Measurements from ENCODE around the gene MAP4K2.

Gene MAP4K2

GRCh38 chr11:64763526-64764039 lies 39.4 kb downstream of the MAP4K2 start:
- peak overlapping the region; percentile 7; the same call in 1 of the 2 replicates for H3K27ac ChIP-seq (ENCODE audit: low read length)
- ATAC-seq (ENCODE audit: insufficient read depth, low read depth) (no peak), DNase-seq (no peak)
- TF ChIP-seq CTCF (IDR thresholded peaks at IDR 0.05; ENCODE audit: borderline replicate concordance, extremely low read depth, low read length, poor library complexity, severe bottlenecking) (no peak), EZH2 (IDR thresholded peaks at IDR 0.05; ENCODE audit: borderline replicate concordance, low read depth, low read length, severe bottlenecking) (no peak)
- H3K79me2 ChIP-seq (ENCODE audit: insufficient read depth, low read length), result peaks cover 42% of the 10 kb centered on the region
- no peak overlapping the region for H2AFZ ChIP-seq (ENCODE audit: low read depth, low read length)
- peaks cover 42% of the 10 kb centered on the region for H3K4me1 ChIP-seq (ENCODE audit: insufficient read depth, low read length)
- peaks cover 74% of the 10 kb centered on the region for H4K20me1 ChIP-seq (ENCODE audit: insufficient read depth, low read length)
- H3K36me3 ChIP-seq (ENCODE audit: insufficient read depth, low read length), result peaks cover 64% of the 10 kb centered on the region
- H3K9ac ChIP-seq (ENCODE audit: low read depth, low read length), result 0 out of 2 replicates have a peak overlapping the region, but pooled peaks have one; percentile 3
- no peaks in the 10 kb centered on the region for H3K9me3 ChIP-seq (ENCODE audit: insufficient read depth, low read length, severe bottlenecking)
- H3K4me2 ChIP-seq (ENCODE audit: insufficient read depth, low read length), result no peak overlapping the region
- no peaks in the 10 kb centered on the region for H3K27me3 ChIP-seq (ENCODE audit: insufficient read depth, low read length, poor library complexity)
- H3K4me3 ChIP-seq (ENCODE audit: low read depth in 1 of 2, low read length in 2 of 2), result no peak overlapping the region

GRCh38 chr11:64762674-64763525 lies 40.1 kb downstream of the MAP4K2 start:
- Histone ChIP-seq H3K27ac (ENCODE audit: low read length) (peak overlapping the region; percentile 17; the same call in 1 of the 2 replicates), H3K36me3 (ENCODE audit: insufficient read depth, low read length) (peaks cover 57% of the 10 kb centered on the region), H3K9me3 (ENCODE audit: insufficient read depth, low read length, severe bottlenecking) (no peaks in the 10 kb centered on the region), H3K4me2 (ENCODE audit: insufficient read depth, low read length) (no peak overlapping the region), H4K20me1 (ENCODE audit: insufficient read depth, low read length) (peaks cover 67% of the 10 kb centered on the region), H2AFZ (ENCODE audit: low read depth, low read length) (no peak overlapping the region), H3K4me3 (ENCODE audit: low read depth in 1 of 2, low read length in 2 of 2) (no peak overlapping the region), H3K9ac (ENCODE audit: low read depth, low read length) (no peak overlapping the region), H3K79me2 (ENCODE audit: insufficient read depth, low read length) (peaks cover 35% of the 10 kb centered on the region), H3K4me1 (ENCODE audit: insufficient read depth, low read length) (peaks cover 36% of the 10 kb centered on the region), H3K27me3 (ENCODE audit: insufficient read depth, low read length, poor library complexity) (no peaks in the 10 kb centered on the region)
- TF ChIP-seq CTCF (IDR thresholded peaks at IDR 0.05; ENCODE audit: borderline replicate concordance, extremely low read depth, low read length, poor library complexity, severe bottlenecking) (no peak), EZH2 (IDR thresholded peaks at IDR 0.05; ENCODE audit: borderline replicate concordance, low read depth, low read length, severe bottlenecking) (no peak)
- DNase-seq (peak; percentile 35), ATAC-seq (ENCODE audit: insufficient read depth, low read depth) (no peak)

GRCh38 chr11:64762277-64762673 lies 40.7 kb downstream of the MAP4K2 start:
- TF ChIP-seq CTCF (IDR thresholded peaks at IDR 0.05; ENCODE audit: borderline replicate concordance, extremely low read depth, low read length, poor library complexity, severe bottlenecking) (no peak), EZH2 (IDR thresholded peaks at IDR 0.05; ENCODE audit: borderline replicate concordance, low read depth, low read length, severe bottlenecking) (no peak)
- no peak overlapping the region for H2AFZ ChIP-seq (ENCODE audit: low read depth, low read length)
- H3K4me1 ChIP-seq (ENCODE audit: insufficient read depth, low read length), result peaks cover 30% of the 10 kb centered on the region
- no peak overlapping the region for H3K4me2 ChIP-seq (ENCODE audit: insufficient read depth, low read length)
- peak overlapping the region; percentile 17; the same call in 1 of the 2 replicates for H3K27ac ChIP-seq (ENCODE audit: low read length)
- H4K20me1 ChIP-seq (ENCODE audit: insufficient read depth, low read length), result peaks cover 61% of the 10 kb centered on the region
- H3K36me3 ChIP-seq (ENCODE audit: insufficient read depth, low read length), result peaks cover 51% of the 10 kb centered on the region
- H3K4me3 ChIP-seq (ENCODE audit: low read depth in 1 of 2, low read length in 2 of 2), result no peak overlapping the region
- DNase-seq (no peak), ATAC-seq (ENCODE audit: insufficient read depth, low read depth) (peak; percentile 11; the same call in 1 of the 3 replicates)
- no peaks in the 10 kb centered on the region for H3K27me3 ChIP-seq (ENCODE audit: insufficient read depth, low read length, poor library complexity)
- H3K9ac ChIP-seq (ENCODE audit: low read depth, low read length), result no peak overlapping the region
- H3K79me2 ChIP-seq (ENCODE audit: insufficient read depth, low read length), result peaks cover 29% of the 10 kb centered on the region
- H3K9me3 ChIP-seq (ENCODE audit: insufficient read depth, low read length, severe bottlenecking), result no peaks in the 10 kb centered on the region
